Measurements from ENCODE around the gene GALNT2.

The GALNT2 gene

GRCh38 chr1:230146709-230147108 lies 79.7 kb downstream of the GALNT2 start:
- no peak for DNase-seq (ENCODE audit: low read depth)

- no peak for DNase-seq (ENCODE audit: low read depth)
These were observed 80.5 kb downstream of the GALNT2 start for GRCh38 chr1:230147253-230148125.

- DNase-seq (ENCODE audit: low read depth), result no peak
These were observed 81.2 kb downstream of the GALNT2 start for GRCh38 chr1:230148126-230148652.

- DNase-seq (ENCODE audit: low read depth), result no peak
These were observed 81.9 kb downstream of the GALNT2 start for GRCh38 chr1:230148768-230149469.

- DNase-seq (ENCODE audit: low read depth), result no peak
These were observed 82.9 kb downstream of the GALNT2 start for GRCh38 chr1:230149751-230150584.

DNA sequence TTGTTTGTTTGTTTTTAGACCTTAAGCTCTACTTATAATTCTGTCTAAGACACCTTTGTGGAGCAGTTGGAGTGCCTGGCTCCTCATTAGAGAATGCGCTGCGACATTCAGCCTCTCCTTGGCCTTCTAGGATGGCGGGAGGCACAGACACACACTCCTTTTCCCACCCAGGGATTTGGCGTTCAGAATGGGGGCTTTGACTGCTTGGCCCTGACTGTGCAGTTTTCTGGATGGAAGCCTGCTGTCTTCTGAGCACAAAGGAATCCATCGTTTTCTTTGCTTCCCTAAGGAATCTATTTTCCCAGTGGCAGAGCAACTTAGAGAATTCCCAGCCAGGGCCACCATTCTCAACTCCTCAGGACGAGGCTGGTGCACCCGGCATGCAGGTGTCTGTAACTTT lies 83.6 kb downstream of the GALNT2 start:
- no peak for DNase-seq (ENCODE audit: low read depth)

DNA sequence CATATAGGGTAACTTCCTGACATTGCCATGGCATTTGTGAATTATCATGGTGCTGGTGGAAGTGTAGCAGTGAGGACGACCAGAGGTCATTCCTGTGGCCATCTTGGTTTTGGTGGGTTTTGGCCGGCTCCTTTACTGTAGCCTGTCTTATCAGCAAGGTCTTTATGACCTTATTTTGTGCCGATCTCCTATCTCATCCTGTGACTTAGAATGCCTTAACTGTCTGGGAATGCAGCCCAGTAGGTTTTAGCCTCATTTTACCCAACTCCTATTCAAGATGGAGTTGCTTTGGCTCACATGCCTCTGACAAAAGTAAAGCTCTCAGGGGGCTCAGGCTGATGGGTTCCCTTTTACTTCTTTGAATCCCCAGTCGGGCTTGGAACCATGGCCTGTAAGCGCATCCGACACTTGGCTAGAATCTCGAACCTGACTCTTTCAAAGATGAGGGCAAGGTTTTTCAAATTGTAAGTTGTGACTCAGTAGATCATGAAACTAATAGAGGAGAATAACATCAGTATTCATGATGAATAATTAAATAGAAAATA lies 85.0 kb downstream of the GALNT2 start:
- no peak for DNase-seq (ENCODE audit: low read depth)

- no peak for DNase-seq (ENCODE audit: low read depth)
These were observed 86.0 kb downstream of the GALNT2 start for GRCh38 chr1:230152999-230153398.

DNA sequence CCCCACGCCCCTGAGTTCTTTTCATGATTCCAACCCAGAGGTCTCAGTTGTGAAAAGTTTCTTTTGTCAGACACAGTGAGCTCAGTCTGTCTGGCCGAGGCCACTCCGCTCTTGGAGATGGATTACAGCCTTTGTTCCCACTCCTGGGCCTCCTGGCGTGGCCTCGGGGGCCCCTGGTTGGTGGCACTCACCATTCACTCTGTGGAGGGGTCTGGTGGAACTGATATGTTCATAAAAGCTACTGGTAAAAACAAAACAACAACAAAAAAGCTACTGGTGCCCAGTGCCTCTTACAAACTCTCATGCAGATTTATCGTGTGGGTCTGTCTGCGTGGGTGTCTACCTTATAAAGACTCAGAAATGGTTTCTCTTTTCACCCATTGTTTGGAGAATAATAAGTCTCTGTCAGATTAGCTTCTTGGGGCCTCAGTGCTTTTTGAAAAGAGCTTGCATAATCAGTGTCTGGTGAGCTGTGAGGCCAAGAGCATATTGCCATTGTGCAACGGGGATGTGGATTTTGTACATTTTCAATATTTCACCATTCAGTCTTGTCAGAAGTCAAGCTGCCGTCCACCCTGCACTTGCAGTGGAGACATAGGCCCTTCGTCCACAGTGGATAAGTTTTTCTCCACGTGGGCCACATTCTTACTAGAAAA lies 86.7 kb downstream of the GALNT2 start:
- no peak for DNase-seq (ENCODE audit: low read depth)

- no peak for DNase-seq (ENCODE audit: low read depth)
These were observed 88.0 kb downstream of the GALNT2 start for GRCh38 chr1:230155021-230155420.

DNA sequence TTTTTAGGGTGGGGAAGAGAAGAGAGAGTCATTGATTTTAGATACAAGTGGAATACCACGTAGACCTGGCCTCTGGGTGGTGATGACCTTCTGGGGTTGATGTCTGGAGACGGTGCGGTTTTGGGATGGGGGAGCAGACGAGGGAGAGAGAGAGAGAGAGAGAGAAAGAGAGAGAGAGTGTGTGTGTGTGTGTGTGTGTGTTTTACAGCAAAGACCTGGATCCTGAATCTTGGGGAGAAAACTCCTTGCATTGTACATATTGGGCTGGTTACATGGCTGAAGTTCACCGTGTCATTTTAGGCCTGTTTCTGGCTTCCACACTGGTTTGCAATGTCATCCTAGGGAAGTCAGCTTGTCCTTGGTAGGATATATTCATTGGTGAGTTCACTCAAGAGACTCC lies 89.0 kb downstream of the GALNT2 start:
- no peak for DNase-seq (ENCODE audit: low read depth)

- no peak for DNase-seq (ENCODE audit: low read depth)
These were observed 89.5 kb downstream of the GALNT2 start for GRCh38 chr1:230156536-230156935.

DNA sequence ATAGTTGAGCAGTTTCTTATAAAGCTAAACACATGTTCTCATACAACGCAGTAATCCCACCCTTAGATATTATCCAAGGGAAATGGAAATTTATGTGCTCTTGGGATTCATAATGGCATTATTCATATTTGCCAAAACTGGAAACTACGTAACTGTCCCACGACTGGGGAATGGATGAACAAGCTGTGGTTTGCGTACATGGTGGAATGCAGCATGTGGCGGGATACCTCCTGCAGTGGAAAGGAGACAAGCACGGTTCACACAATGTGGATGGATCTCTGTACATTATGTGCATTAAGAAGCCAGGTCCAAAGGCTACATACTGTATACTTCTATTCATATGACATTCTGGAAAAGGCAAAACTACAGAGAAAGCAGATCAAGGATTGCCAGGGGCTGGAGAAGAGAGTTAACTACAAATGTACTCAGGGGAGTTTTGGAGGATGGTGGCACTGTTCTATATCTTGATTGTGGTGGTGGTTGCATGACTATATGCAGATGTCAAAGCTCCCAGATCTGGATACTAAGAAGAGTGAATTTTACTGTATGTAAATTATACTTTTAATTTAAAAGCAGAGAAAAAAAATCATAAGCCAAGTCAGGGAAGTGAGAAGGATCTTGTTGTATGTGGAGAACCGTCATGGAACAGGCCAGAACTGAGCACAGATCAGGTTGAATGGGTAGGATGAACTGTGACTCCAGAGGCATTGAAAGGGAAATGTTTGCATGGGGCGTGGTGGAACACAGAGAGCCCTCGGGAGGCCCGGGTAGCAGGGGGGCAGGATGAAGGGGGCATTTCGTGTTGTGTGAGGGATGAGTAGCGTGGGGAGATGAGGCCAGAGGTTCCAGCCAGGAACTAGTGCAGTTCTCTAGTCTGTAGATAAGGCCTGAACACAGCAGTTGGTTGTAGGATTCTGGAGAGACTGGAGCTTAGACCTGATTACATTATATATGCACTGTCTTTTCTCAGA lies 90.7 kb downstream of the GALNT2 start:
- DNase-seq (ENCODE audit: low read depth), result no peak

GRCh38 chr1:230158415-230159291 lies 91.6 kb downstream of the GALNT2 start:
- no peak for DNase-seq (ENCODE audit: low read depth)

GRCh38 chr1:230159580-230159979 lies 92.5 kb downstream of the GALNT2 start:
- no peak for DNase-seq (ENCODE audit: low read depth)

GRCh38 chr1:230160957-230161771 lies 94.1 kb downstream of the GALNT2 start:
- no peak for DNase-seq (ENCODE audit: low read depth)

- no peak for DNase-seq (ENCODE audit: low read depth)
These were observed 96.2 kb downstream of the GALNT2 start for GRCh38 chr1:230163205-230163604.

DNA sequence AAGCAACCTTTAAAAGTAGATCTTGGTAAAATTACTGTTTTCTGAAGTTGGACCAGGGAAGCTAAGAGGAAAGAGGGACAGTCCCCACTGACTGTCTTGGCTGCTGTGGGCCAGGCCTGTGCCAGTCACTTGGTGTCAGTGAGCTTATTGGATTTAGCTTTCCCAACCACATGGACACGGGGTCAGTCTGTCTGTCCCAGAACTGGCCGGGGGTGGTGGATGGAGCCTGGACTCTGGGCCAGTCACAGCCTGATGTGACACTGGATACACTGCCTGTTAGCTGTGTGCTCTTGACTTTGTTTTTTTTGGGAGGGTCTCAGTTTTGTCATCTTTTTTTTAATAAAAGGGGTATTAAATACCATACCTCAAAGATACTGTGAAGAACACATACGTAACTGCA lies 96.7 kb downstream of the GALNT2 start:
- DNase-seq (ENCODE audit: low read depth), result no peak

Measured in activated T-helper 9 cell treated with anti-CD3 and anti-CD28 coated beads, Interleukin-2, amount 50 U/mL, for 16 hours (primary cell).